GM12801 (cell line): ENCODE results near the gene FBLIM1.

Experiments used
- CTCF ChIP-seq: IDR thresholded peaks from one replicate; pipeline ENCODE4 v1.5.1; 2011; ENCODE audit warnings: control low read depth; ENCODE audit not compliant: insufficient read length; ENCODE audit errors: extremely low read depth

FBLIM1 gene

GRCh38 chr1:15786581-15786980, 28.0 kb downstream of the FBLIM1 start:
- TF ChIP-seq CTCF: no peak

GRCh38 chr1:15788624-15789301, 30.2 kb downstream of the FBLIM1 start:
- TF ChIP-seq CTCF: no peak

GRCh38 chr1:15796086-15796462, 37.5 kb downstream of the FBLIM1 start:
- no peak for TF ChIP-seq CTCF

- no peak for TF ChIP-seq CTCF
Observed at GRCh38 chr1:15797614-15798390, 39.2 kb downstream of the FBLIM1 start.

- TF ChIP-seq CTCF: no peak
Observed at GRCh38 chr1:15799004-15799867, 40.6 kb downstream of the FBLIM1 start.

GRCh38 chr1:15799928-15800835, 41.6 kb downstream of the FBLIM1 start:
- TF ChIP-seq CTCF: no peak
